PC-3 (cell line): ENCODE data around the gene MYL7. TPM values are rescaled to one million over a fixed set of nuclear protein-coding genes. Genes with fewer than 3 reads are reported as not detected.

Experiments
- ATAC-seq: fragments of 200-7000 bp; cut with Tn5 transposase; 2 replicates; pipeline ENCODE4 v1.9.1; 2020; ENCODE audit warnings: mild to moderate bottlenecking, moderate library complexity
- BruUV-seq: library from RNA; stranded (reverse); fragments of 400-500 nt; replicated peaks from 2 replicates; lab custom pipeline; 2021; lab: Mats Ljungman, UMichigan
- CTCF ChIA-PET: fragments of 300-600 bp; sonication (Branson Sonifier 250); formaldehyde crosslinking; loops from one replicate; lab custom pipeline; 2022; ENCODE audit warnings: antibody characterized with exemption; lab: Charles Lee
- POLR2A ChIA-PET: fragments of 300-600 bp; sonication (Branson Sonifier 250); formaldehyde crosslinking; loops from one replicate; lab custom pipeline; 2022; ENCODE audit warnings: antibody characterized with exemption; ENCODE audit not compliant: unreplicated experiment; lab: Charles Lee
- DNase-seq: peaks from one replicate; pipeline ENCODE4 v3.0.0-alpha.2; 2015
- H2AFZ ChIP-seq: fragments of 300-600 bp; sonication (generic); 2 replicates; pipeline ENCODE4 v1.6.0; 2016; ENCODE audit warnings: antibody characterized with exemption, low read length
- H3F3A ChIP-seq: fragments of 300-600 bp; sonication (generic); one replicate; pipeline ENCODE4 v1.6.0; 2017; ENCODE audit warnings: antibody characterized with exemption, low read length, control low read depth, mild to moderate bottlenecking; ENCODE audit not compliant: unreplicated experiment
- H3K27ac ChIP-seq: fragments of 300-600 bp; sonication (generic); 2 replicates; pipeline ENCODE4 v1.5.1; 2016; ENCODE audit warnings: mild to moderate bottlenecking, low read length
- H3K27me3 ChIP-seq: fragments of 300-600 bp; sonication (generic); 2 replicates; pipeline ENCODE4 v1.6.1; 2016; ENCODE audit warnings: low read length, mixed read lengths
- H3K36me3 ChIP-seq: fragments of 300-600 bp; sonication (generic); 2 replicates; pipeline ENCODE4 v1.6.1; 2016; ENCODE audit warnings: low read depth, mixed run types, low read length, mixed read lengths
- H3K4me1 ChIP-seq: fragments of 300-600 bp; sonication (generic); 2 replicates; pipeline ENCODE4 v1.5.1; 2016; ENCODE audit warnings: low read length; ENCODE audit not compliant: insufficient read depth
- H3K4me2 ChIP-seq: fragments of 300-600 bp; sonication (generic); 2 replicates; pipeline ENCODE4 v1.6.0; 2016; ENCODE audit warnings: low read length
- H3K4me3 ChIP-seq: fragments of 300-600 bp; sonication (generic); 2 replicates; pipeline ENCODE4 v1.5.1; 2016; ENCODE audit warnings: mild to moderate bottlenecking, low read length, mixed read lengths
- H3K79me2 ChIP-seq: fragments of 300-600 bp; sonication (generic); 2 replicates; pipeline ENCODE4 v1.6.1; 2017; ENCODE audit warnings: low read length, mixed read lengths
- H3K9ac ChIP-seq: fragments of 300-600 bp; sonication (generic); 2 replicates; pipeline ENCODE4 v1.6.0; 2016; ENCODE audit warnings: mild to moderate bottlenecking, low read length
- H3K9me2 ChIP-seq: fragments of 300-600 bp; sonication (generic); replicated peaks from 2 replicates; pipeline ENCODE4 v1.6.1; 2016; ENCODE audit warnings: mixed run types, low read length, mixed read lengths
- H3K9me3 ChIP-seq: fragments of 300-600 bp; sonication (generic); 2 replicates; pipeline ENCODE4 v1.6.1; 2016; ENCODE audit warnings: low read length, mixed read lengths
- H4K20me1 ChIP-seq: fragments of 300-600 bp; sonication (generic); 2 replicates; pipeline ENCODE4 v1.6.1; 2016; ENCODE audit warnings: low read length, mixed read lengths
- EZH2 ChIP-seq: fragments of 300-600 bp; sonication (generic); IDR thresholded peaks from one replicate; pipeline ENCODE4 v1.6.1; 2017; ENCODE audit warnings: antibody characterized with exemption, mild to moderate bottlenecking, low read length; ENCODE audit not compliant: unreplicated experiment
- EZH2phosphoT487 ChIP-seq: fragments of 300-600 bp; sonication (generic); IDR thresholded peaks from 2 replicates; pipeline ENCODE4 v1.6.1; 2018; ENCODE audit warnings: mild to moderate bottlenecking, antibody characterized with exemption, low read length, borderline replicate concordance
- intact Hi-C: fragments of 100-400 bp; cut with micrococcal nuclease; formaldehyde crosslinking; loops from 2 replicates; pipeline ENCODE4 v1.9.0; 2023
- total RNA-seq: library from RNA; depleted of rRNA; stranded (reverse); fragments of >200 nt; gene quantifications from 2 replicates; pipeline ENCODE4 v1.2.3, GENCODE V29; 2014
- TF ChIP-seq, protein P1 (sequence below): fragments of 300-600 bp; sonication (generic); conservative IDR thresholded peaks from 2 replicates; pipeline ENCODE4 v1.5.1; 2017; ENCODE audit warnings: antibody characterized with exemption, low read depth, mild to moderate bottlenecking, low read length

MYL7 gene
- total RNA-seq, 1 experiment from 2014 or later: not detected

- Histone ChIP-seq H3K9me3 (no peaks in the 10 kb centered on the region), H4K20me1 (no peaks in the 10 kb centered on the region), H3F3A (no peaks in the 10 kb centered on the region), H3K27ac (no peak overlapping the region), H3K4me1 (no peaks in the 10 kb centered on the region), H3K4me2 (no peak overlapping the region), H3K36me3 (no peaks in the 10 kb centered on the region), H3K9ac (no peak overlapping the region), H3K27me3 (no peaks in the 10 kb centered on the region), H3K4me3 (no peak overlapping the region), H3K79me2 (no peaks in the 10 kb centered on the region), H3K9me2 (no peaks in the 10 kb centered on the region), H2AFZ (no peak overlapping the region)
- BruUV-seq: no TSS peak
- DNase-seq (no peak), ATAC-seq (no peak)
- ChIA-PET POLR2A (no interaction called here), CTCF (no interaction called here)
- intact Hi-C loops: no loop called here
- TF ChIP-seq, protein P1, sequence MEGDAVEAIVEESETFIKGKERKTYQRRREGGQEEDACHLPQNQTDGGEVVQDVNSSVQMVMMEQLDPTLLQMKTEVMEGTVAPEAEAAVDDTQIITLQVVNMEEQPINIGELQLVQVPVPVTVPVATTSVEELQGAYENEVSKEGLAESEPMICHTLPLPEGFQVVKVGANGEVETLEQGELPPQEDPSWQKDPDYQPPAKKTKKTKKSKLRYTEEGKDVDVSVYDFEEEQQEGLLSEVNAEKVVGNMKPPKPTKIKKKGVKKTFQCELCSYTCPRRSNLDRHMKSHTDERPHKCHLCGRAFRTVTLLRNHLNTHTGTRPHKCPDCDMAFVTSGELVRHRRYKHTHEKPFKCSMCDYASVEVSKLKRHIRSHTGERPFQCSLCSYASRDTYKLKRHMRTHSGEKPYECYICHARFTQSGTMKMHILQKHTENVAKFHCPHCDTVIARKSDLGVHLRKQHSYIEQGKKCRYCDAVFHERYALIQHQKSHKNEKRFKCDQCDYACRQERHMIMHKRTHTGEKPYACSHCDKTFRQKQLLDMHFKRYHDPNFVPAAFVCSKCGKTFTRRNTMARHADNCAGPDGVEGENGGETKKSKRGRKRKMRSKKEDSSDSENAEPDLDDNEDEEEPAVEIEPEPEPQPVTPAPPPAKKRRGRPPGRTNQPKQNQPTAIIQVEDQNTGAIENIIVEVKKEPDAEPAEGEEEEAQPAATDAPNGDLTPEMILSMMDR: no peak
- TF ChIP-seq EZH2 (no peak), EZH2phosphoT487 (no peak)
Observed at GRCh38 chr7:44150966-44151941, 10.1 kb upstream of the MYL7 start.

DNA sequence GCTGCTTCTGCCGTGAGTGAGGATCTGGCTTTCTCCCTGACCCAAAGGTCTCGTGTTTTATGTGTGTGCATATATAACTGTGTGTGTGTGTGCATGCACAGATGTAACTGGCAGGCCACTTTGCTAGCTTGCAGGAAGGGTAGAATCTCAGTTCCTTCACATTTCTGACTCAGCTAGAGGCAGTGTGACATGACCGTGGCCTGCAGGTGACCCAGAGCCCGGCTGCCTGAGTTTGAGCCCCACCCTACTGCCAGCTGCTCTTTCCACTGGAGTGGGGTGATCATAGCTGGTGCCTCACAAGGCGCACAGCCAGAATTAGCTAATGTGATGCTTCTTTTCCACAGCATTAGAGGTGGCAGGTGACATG lies 9.3 kb upstream of the MYL7 start:
- Histone ChIP-seq H3K4me2 (no peak overlapping the region), H3K27ac (no peak overlapping the region), H4K20me1 (no peaks in the 10 kb centered on the region), H3K4me3 (no peak overlapping the region), H3K4me1 (no peaks in the 10 kb centered on the region), H2AFZ (no peak overlapping the region), H3K9ac (no peak overlapping the region), H3K9me2 (no peaks in the 10 kb centered on the region), H3K27me3 (no peaks in the 10 kb centered on the region), H3K79me2 (no peaks in the 10 kb centered on the region), H3K9me3 (no peaks in the 10 kb centered on the region), H3F3A (no peaks in the 10 kb centered on the region), H3K36me3 (no peaks in the 10 kb centered on the region)
- no peak for DNase-seq
- POLR2A ChIA-PET: no interaction called here
- CTCF ChIA-PET: no interaction called here
- BruUV-seq: no TSS peak
- TF ChIP-seq EZH2phosphoT487: no peak
- TF ChIP-seq, protein P1: no peak
- no peak for TF ChIP-seq EZH2
- ATAC-seq: peak; percentile 13; the same call in 1 of the 2 replicates
- intact Hi-C loops: no loop called here
